ENCODE results near the gene TGFBI. TPM values are rescaled to one million over a fixed set of nuclear protein-coding genes. Genes with fewer than 3 reads are reported as not detected.
"Not testable (repeated sequence)": the region's sequence is repeated elsewhere in the genome, so short reads cannot be mapped to it uniquely, and the experiment has no call there.

The TGFBI gene
- total RNA-seq, 1 donor from 2014 or later = not detected

DNA sequence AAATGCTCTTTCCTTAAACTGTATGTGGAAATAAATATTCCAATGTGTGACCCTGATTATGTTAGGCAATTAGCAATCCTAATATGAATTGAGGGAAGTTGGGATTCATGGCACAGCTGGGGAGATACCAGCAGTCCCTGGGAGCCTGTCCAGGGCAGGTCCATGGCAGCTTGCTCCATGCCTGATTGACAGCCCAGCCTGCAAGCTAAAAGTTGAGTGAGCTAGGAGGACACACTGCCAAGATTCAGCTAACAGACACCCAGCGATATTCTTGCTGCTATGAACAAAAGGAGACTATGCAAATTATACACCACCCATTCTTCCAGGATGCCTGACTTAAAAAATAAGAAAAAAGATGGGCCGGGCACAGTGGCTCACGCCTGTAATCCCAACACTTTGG, 6.2 kb downstream of the TGFBI start:
- intact Hi-C loops (cut with micrococcal nuclease) = no loop called here
- no peak for DNase-seq (ENCODE audit: low spot score)
- Mint-ChIP-seq H3K4me3 (no peak overlapping the region), H3K4me1 (ENCODE audit: low read depth) (peaks cover 17% of the 10 kb centered on the region), H3K27me3 (ENCODE audit: insufficient read depth) (peaks cover 4% of the 10 kb centered on the region), H3K36me3 (ENCODE audit: low read depth) (peaks cover 2% of the 10 kb centered on the region), H3K9me3 (no peaks in the 10 kb centered on the region), H3K27ac (no peak overlapping the region)

DNA sequence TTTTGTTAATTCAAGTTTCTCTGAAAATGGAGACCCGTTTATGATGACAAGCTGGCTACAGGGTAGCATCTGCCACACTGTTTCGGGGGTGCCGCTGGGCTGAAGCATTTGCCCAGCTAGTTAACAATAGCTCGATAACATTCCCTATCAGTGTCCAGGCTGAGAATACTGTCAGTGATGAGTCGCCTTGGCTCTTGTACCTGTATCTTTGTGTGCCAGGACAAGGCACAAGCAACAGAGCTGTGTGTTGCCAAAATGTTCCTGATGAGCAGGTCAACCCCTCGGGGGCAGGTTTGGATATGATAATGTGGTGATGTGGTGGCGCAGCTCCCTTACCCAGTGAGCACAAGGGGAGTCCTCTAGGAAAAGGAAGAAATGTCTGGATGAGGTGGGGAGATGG, 7.0 kb downstream of the TGFBI start:
- intact Hi-C loops (cut with micrococcal nuclease) = no loop called here
- Mint-ChIP-seq H3K4me3 (no peak overlapping the region), H3K9me3 (no peaks in the 10 kb centered on the region), H3K4me1 (ENCODE audit: low read depth) (peaks cover 17% of the 10 kb centered on the region), H3K36me3 (ENCODE audit: low read depth) (peaks cover 2% of the 10 kb centered on the region), H3K27ac (no peak overlapping the region), H3K27me3 (ENCODE audit: insufficient read depth) (no peaks in the 10 kb centered on the region)
- DNase-seq (ENCODE audit: low spot score) = no peak

DNA sequence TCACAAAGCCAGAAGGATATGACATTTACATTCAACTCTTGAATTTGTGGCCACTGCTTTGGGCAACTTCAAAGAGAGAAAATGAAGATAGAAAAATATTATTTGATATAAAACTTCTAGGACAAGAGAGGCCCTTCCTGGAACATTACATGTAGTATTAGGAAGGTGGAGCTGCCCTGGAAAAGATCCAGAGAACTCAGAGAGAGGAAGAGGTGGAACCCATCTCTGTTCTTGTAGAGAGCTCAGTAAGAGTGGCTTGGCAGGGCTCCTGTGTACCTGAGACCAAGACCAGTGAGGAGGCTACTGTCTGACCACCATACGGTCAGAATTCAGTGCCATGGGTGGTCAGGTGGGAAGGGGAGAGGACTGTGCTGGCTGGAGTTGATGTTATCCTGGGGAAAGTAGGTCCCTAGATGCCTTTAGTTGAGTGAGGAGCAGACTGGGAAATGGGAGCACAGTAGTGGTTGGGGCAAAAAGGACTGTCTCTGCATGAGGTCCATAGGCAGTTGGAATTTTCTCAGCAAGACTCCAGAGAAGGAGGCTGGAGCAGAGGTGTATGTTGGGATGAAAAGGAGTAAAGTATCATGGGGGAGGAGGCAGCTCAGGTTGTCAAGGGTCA, 7.6 kb downstream of the TGFBI start:
- Mint-ChIP-seq H3K36me3 (ENCODE audit: low read depth) (peaks cover 2% of the 10 kb centered on the region), H3K27ac (peak overlapping the region; percentile 45), H3K4me1 (ENCODE audit: low read depth) (peaks cover 17% of the 10 kb centered on the region), H3K4me3 (no peak overlapping the region), H3K27me3 (ENCODE audit: insufficient read depth) (no peaks in the 10 kb centered on the region), H3K9me3 (no peaks in the 10 kb centered on the region)
- intact Hi-C loops (cut with micrococcal nuclease) = no loop called here
- DNase-seq (ENCODE audit: low spot score) = no peak

DNA sequence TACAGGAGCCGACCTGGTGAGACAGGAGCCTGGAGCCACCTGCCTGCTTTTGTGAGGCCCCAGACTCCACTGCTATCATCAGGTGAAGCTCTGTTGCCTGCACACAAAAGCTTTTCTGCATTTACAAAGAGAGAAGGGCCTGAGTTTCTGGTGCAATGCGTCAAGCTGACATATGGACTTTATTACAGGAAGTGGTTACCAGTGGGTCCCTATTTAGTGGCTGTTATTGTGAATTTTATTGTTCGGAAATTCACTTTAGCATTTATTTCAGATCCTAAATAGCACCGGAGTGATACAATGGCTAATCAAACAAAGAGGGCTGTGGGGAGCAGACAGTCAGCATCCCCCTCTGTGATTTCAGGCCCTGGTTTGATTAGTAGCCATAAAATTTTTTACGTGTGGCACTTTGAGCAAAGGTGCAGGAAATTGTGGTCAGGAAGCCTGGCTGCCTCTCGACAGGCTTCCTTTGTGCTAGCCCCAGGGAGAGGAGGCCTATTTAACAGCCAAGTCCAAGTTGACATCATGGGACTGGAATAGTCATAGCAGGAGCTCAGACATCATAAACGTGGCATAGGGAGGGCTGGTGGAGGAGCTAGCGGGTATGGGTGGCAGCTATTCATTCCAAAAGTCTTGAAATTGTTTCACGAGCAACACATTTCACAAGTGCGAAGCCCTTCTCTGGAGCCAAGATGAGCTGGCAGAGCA, 8.4 kb downstream of the TGFBI start:
- DNase-seq (ENCODE audit: low spot score) = peak; percentile 5
- Mint-ChIP-seq H3K27me3 (ENCODE audit: insufficient read depth) (no peaks in the 10 kb centered on the region), H3K27ac (no peak overlapping the region), H3K9me3 (no peaks in the 10 kb centered on the region), H3K4me1 (ENCODE audit: low read depth) (peaks cover 17% of the 10 kb centered on the region), H3K4me3 (no peak overlapping the region), H3K36me3 (ENCODE audit: low read depth) (peaks cover 2% of the 10 kb centered on the region)
- intact Hi-C loops (cut with micrococcal nuclease) = loop anchor here (1.0 kb wide), 1 partner anchor 43 kb away; no protein-coding TSS in a partner anchor

DNA sequence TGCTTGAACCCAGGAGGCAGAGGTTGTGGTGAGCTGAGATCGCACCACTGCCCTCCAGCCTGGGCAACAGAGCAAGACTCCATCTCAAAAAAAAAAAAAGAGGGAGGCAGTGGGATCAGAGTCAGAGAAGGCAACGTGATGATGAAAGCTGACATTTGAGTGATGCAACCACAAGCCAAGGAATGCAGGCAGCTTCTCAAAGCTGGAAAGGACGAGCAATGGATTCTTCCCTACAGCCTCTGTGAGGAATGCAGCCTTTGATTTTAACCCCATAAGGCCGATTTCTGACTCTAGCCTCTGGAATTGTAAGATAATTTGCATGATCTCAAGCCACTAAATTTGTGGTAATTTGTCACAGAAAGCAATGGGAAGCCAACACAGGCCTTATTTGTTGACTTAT, 9.8 kb downstream of the TGFBI start:
- peaks cover 17% of the 10 kb centered on the region for H3K4me1 Mint-ChIP-seq (ENCODE audit: low read depth)
- intact Hi-C loops (cut with micrococcal nuclease) = no loop called here
- H3K27ac Mint-ChIP-seq = no peak overlapping the region
- no peaks in the 10 kb centered on the region for H3K27me3 Mint-ChIP-seq (ENCODE audit: insufficient read depth)
- H3K36me3 Mint-ChIP-seq (ENCODE audit: low read depth) = peaks cover 2% of the 10 kb centered on the region
- no peak for DNase-seq (ENCODE audit: low spot score)
- H3K4me3 Mint-ChIP-seq = no peak overlapping the region
- no peaks in the 10 kb centered on the region for H3K9me3 Mint-ChIP-seq

DNA sequence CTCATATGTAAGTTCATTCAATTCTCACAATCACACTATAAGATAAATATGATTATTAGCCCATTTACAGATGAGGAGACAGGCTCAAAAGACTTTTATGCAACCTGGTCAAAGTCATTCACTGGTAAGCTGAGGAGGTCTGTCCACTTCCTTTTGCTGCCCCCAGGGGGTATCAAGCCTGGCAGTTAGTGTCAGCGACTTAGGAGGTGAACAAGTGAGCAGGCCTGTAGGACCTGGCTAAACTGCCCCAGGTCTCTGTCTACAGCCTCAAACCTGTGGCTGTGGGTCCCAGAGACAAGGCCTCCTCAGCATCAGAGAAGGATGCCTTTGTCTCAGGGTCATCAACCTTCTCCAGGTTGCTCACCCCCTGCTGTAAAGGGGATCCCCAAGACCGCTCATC, 10.4 kb downstream of the TGFBI start:
- Mint-ChIP-seq H3K4me1 (ENCODE audit: low read depth) (peaks cover 17% of the 10 kb centered on the region), H3K36me3 (ENCODE audit: low read depth) (peaks cover 2% of the 10 kb centered on the region), H3K4me3 (no peak overlapping the region), H3K9me3 (no peaks in the 10 kb centered on the region), H3K27me3 (ENCODE audit: insufficient read depth) (no peaks in the 10 kb centered on the region), H3K27ac (no peak overlapping the region)
- DNase-seq (ENCODE audit: low spot score) = no peak
- intact Hi-C loops (cut with micrococcal nuclease) = no loop called here

DNA sequence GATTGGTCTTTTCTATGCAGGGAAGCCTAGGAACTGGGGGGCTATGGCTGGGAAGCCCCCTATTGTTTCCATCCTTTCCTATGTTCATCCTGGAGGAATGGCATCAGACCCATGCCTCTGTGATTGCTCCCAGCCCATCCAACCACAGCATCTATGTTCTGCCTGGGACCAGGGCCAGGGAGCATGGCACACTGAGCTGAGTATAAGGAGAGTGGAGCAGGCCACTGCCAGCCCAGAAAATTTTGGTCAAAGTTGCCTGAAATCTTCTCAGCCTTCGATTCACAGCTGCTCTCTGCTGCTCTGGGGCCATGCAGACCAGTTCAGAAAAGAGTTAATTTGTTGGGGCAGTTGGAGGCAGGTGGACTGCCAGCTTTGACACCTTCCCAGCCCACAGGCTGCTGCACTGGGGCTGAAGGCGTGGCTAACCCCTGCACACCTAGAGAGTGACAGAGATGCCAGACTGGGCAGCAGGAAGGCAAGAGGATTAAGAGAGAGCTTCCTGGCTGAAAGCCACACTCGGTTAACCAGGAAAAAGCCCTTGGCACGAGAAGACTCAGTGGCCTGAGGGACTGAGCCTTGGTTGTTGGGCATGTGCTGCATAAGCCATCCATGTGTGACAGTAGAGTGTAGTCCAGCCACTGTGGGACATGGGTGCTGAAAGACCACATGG, 12.1 kb downstream of the TGFBI start:
- Mint-ChIP-seq H3K27ac (no peak overlapping the region), H3K4me3 (no peak overlapping the region), H3K9me3 (no peaks in the 10 kb centered on the region), H3K4me1 (ENCODE audit: low read depth) (peaks cover 17% of the 10 kb centered on the region), H3K27me3 (ENCODE audit: insufficient read depth) (no peaks in the 10 kb centered on the region), H3K36me3 (ENCODE audit: low read depth) (peaks cover 2% of the 10 kb centered on the region)
- intact Hi-C loops (cut with micrococcal nuclease) = no loop called here
- DNase-seq (ENCODE audit: low spot score) = no peak

DNA sequence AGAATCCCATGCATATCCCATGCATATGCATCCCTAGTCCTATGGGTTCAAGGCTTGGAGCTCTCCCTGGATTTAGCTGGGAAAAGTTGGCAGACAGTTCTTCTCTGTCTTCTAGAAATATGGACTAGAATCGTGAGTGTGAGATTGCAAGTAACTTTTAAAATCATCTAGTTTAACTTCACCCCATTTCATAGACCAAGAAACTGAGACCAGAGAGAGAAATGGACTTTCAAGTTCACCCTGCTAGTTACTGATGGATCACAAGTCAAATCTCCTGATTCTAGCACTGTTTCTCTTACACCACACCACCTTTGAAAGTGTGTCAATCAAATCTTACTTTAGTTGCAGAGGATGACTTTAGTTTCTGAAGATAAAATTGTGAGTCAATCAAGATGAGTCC, 13.4 kb downstream of the TGFBI start:
- intact Hi-C loops (cut with micrococcal nuclease) = no loop called here
- Mint-ChIP-seq H3K36me3 (ENCODE audit: low read depth) (peaks cover 2% of the 10 kb centered on the region), H3K9me3 (no peaks in the 10 kb centered on the region), H3K27ac (no peak overlapping the region), H3K4me1 (ENCODE audit: low read depth) (peaks cover 7% of the 10 kb centered on the region), H3K4me3 (no peak overlapping the region), H3K27me3 (ENCODE audit: insufficient read depth) (no peaks in the 10 kb centered on the region)
- no peak for DNase-seq (ENCODE audit: low spot score)

DNA sequence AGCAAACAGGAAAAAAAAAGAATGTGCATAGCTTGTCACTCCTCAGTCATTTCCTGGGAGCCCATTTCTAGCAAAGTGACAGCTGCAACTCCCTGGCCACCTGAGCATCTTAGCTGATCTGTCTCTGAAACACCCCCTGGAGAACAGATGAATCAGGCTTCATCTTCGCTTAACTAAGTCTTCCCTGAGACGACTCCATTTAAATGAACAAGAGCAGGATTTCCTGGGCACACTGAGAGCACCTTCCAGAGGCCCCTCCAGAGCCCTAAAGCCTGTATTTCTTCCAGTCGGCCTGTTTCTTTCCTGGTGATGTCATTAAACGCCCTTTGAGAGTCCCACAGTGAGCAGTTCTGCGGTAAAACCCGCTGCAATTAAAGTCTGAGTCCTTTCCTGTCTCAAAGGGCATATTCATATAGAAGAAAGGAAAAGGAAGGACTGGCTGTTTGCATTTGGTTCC, 13.9 kb downstream of the TGFBI start:
- H3K4me3 Mint-ChIP-seq = no peak overlapping the region
- intact Hi-C loops (cut with micrococcal nuclease) = no loop called here
- DNase-seq (ENCODE audit: low spot score) = no peak
- H3K9me3 Mint-ChIP-seq = no peaks in the 10 kb centered on the region
- H3K4me1 Mint-ChIP-seq (ENCODE audit: low read depth) = peaks cover 2% of the 10 kb centered on the region
- no peak overlapping the region for H3K27ac Mint-ChIP-seq
- H3K36me3 Mint-ChIP-seq (ENCODE audit: low read depth) = peaks cover under 1% of the 10 kb centered on the region
- no peaks in the 10 kb centered on the region for H3K27me3 Mint-ChIP-seq (ENCODE audit: insufficient read depth)

DNA sequence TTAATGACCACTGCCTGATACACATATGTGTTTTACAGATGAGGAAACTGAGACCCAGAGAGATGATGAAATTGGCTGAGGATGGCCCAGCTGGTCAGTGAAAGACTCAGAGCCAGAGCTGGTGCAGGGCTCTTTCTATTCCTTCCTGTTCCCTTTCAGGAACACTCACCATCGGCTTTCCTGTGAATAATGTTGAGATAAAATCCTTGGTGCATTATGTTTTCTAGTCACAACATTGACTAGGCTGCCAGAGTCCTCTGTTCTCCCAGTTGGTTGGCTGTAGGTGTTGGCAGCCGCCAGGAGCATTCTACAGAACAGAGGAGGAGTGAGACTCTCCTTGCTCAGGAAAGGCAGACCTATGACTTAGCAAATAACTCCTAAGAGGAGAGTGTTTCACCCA, 14.8 kb downstream of the TGFBI start:
- intact Hi-C loops (cut with micrococcal nuclease) = no loop called here
- Mint-ChIP-seq H3K4me3 (no peak overlapping the region), H3K9me3 (no peaks in the 10 kb centered on the region), H3K27me3 (ENCODE audit: insufficient read depth) (no peaks in the 10 kb centered on the region), H3K36me3 (ENCODE audit: low read depth) (no peaks in the 10 kb centered on the region), H3K4me1 (ENCODE audit: low read depth) (no peaks in the 10 kb centered on the region), H3K27ac (no peak overlapping the region)
- DNase-seq (ENCODE audit: low spot score) = no peak

DNA sequence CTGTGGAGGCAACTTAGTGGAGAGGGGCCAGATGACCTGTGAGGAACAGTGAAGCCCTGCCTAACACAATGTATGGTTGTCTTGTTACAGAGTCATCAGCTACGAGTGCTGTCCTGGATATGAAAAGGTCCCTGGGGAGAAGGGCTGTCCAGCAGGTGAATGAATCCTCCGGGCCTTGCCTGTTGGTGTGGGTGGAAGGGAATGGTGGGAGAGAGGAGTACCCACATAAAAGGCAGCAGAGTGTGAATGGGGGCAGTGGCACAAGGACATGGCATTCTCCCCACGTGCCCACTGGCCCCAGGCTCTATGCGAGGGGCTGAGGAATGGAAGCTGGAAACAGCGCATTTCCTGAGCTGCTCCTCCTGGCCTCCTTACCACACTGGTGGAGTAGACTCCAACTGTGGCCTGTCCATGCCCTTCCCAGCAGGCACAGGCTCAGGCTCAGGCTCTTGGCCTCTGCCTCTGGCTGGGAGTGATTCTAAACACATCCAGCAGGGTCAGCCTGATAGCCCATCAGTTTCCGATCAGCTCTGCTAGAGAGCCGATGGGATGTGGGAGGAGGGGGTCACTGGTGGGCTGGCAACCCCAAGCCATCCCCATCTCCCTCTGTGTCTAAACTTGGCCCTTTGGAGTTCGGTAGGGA, 15.3 kb downstream of the TGFBI start:
- Mint-ChIP-seq H3K27me3 (ENCODE audit: insufficient read depth) (no peaks in the 10 kb centered on the region), H3K4me3 (no peak overlapping the region), H3K4me1 (ENCODE audit: low read depth) (no peaks in the 10 kb centered on the region), H3K27ac (no peak overlapping the region), H3K9me3 (no peaks in the 10 kb centered on the region), H3K36me3 (ENCODE audit: low read depth) (no peaks in the 10 kb centered on the region)
- intact Hi-C loops (cut with micrococcal nuclease) = no loop called here
- no peak for DNase-seq (ENCODE audit: low spot score)

DNA sequence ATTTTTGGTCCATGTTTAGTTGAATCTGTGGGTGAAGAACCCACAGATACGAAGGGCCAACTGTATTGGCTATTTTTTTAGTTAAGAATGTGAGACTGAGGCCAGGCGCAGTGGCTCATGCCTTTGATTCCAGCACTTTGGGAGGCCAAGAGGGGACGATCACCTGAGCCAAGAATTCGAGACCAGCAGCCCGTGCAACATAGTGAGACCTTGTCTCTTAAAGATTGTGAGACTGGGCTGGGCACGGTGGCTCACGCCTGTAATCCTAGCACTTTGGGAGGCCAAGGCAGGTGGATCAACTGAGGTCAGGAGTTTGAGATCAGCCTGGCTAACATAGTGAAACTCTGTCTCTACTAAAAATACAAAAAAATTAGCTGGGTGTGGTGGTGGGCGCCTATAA, 16.2 kb downstream of the TGFBI start:
- H3K4me1 Mint-ChIP-seq (ENCODE audit: low read depth); H3K36me3 Mint-ChIP-seq (ENCODE audit: low read depth); intact Hi-C loops (cut with micrococcal nuclease); H3K27me3 Mint-ChIP-seq (ENCODE audit: insufficient read depth); H3K9me3 Mint-ChIP-seq; H3K4me3 Mint-ChIP-seq; DNase-seq (ENCODE audit: low spot score); H3K27ac Mint-ChIP-seq: not testable (repeated sequence)

DNA sequence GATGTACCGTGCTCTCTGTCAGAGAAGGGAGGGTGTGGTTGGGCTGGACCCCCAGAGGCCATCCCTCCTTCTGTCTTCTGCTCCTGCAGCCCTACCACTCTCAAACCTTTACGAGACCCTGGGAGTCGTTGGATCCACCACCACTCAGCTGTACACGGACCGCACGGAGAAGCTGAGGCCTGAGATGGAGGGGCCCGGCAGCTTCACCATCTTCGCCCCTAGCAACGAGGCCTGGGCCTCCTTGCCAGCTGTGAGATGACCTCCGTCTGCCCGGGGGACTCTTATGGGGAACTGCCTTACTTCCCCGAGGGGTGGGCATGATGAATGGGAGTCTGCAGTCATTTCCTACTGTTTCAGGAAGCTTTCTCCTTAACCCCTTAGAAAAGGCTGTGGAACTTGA, 17.5 kb downstream of the TGFBI start:
- H3K27ac Mint-ChIP-seq = no peak overlapping the region
- no peaks in the 10 kb centered on the region for H3K27me3 Mint-ChIP-seq (ENCODE audit: insufficient read depth)
- no peaks in the 10 kb centered on the region for H3K36me3 Mint-ChIP-seq (ENCODE audit: low read depth)
- DNase-seq (ENCODE audit: low spot score) = no peak
- intact Hi-C loops (cut with micrococcal nuclease) = no loop called here
- no peaks in the 10 kb centered on the region for H3K4me1 Mint-ChIP-seq (ENCODE audit: low read depth)
- no peaks in the 10 kb centered on the region for H3K9me3 Mint-ChIP-seq
- no peak overlapping the region for H3K4me3 Mint-ChIP-seq

Measured in activated T-helper 1 cell treated with anti-CD3 and anti-CD28 coated beads, Interleukin-12 subunit alpha, Interleukin-12 subunit beta, Interleukin-2, Interleukin-4 antibody, amounts not matched to agents 30 ng/mL and 10 ng/mL and 1 ng/mL, durations not matched to agents 14 hours and 24 hours and 36 hours (primary cell).